ENCODE measurements around the gene NCOA1. TPM values are rescaled to one million over a fixed set of nuclear protein-coding genes. Genes with fewer than 3 reads are reported as not detected.

Gene NCOA1
- total RNA-seq, 1 experiment from 2014 or later: 37.1 TPM

- no peaks in the 10 kb centered on the region for H3K27me3 Mint-ChIP-seq (ENCODE audit: insufficient read depth, unreplicated experiment)
- intact Hi-C loops (cut with micrococcal nuclease; ENCODE audit: unreplicated experiment): loop anchor here (2.0 kb wide), 1 partner anchor 69 kb away; no protein-coding TSS in a partner anchor
Measured at GRCh38 chr2:24722141-24722790, 231.2 kb downstream of the NCOA1 start.

GRCh38 chr2:24723191-24723590 lies 232.1 kb downstream of the NCOA1 start:
- intact Hi-C loops (cut with micrococcal nuclease; ENCODE audit: unreplicated experiment): loop anchor here (2.0 kb wide), 1 partner anchor 68 kb away; no protein-coding TSS in a partner anchor
- Histone ChIP-seq H3K4me1 (peaks cover 11% of the 10 kb centered on the region), H3K4me3 (ENCODE audit: low read depth, low read length) (no peak overlapping the region), H3K9me3 (no peaks in the 10 kb centered on the region), H3K36me3 (ENCODE audit: control insufficient read depth, insufficient read depth, low read length) (no peaks in the 10 kb centered on the region), H3K27me3 (replicated peaks; ENCODE audit: control insufficient read depth, insufficient read depth, low read length) (no peaks in the 10 kb centered on the region)
- no peaks in the 10 kb centered on the region for H3K9me3 Mint-ChIP-seq (ENCODE audit: unreplicated experiment)
- peaks cover 11% of the 10 kb centered on the region for H3K36me3 Mint-ChIP-seq (ENCODE audit: insufficient read depth, unreplicated experiment)
- no peak for DNase-seq
- POLR2A ChIA-PET: no interaction called here
- H3K27ac Mint-ChIP-seq (ENCODE audit: unreplicated experiment): no peak overlapping the region
- TF ChIP-seq CTCF (IDR thresholded peaks at IDR 0.05; ENCODE audit: insufficient read depth in 1 of 2, low read depth in 1 of 2, low read length in 1 of 2, severe bottlenecking in 1 of 2, unreplicated experiment in 1 of 2): no peak
- H3K4me3 Mint-ChIP-seq (ENCODE audit: unreplicated experiment): no peak overlapping the region
- BruUV-seq (replicated peaks): no TSS peak
- CTCF ChIA-PET: no interaction called here
- H3K27me3 Mint-ChIP-seq (ENCODE audit: insufficient read depth, unreplicated experiment): no peaks in the 10 kb centered on the region
- H3K4me1 Mint-ChIP-seq (ENCODE audit: low read depth, unreplicated experiment): peaks cover 14% of the 10 kb centered on the region

More at GRCh38 chr2:24722141-24722790, 231.2 kb downstream of the NCOA1 start:
- Mint-ChIP-seq H3K36me3 (ENCODE audit: insufficient read depth, unreplicated experiment) (peaks cover 20% of the 10 kb centered on the region), H3K4me3 (ENCODE audit: unreplicated experiment) (no peak overlapping the region), H3K27ac (ENCODE audit: unreplicated experiment) (peak overlapping the region; percentile 67), H3K4me1 (ENCODE audit: low read depth, unreplicated experiment) (peaks cover 14% of the 10 kb centered on the region), H3K9me3 (ENCODE audit: unreplicated experiment) (no peaks in the 10 kb centered on the region)
- no peak for TF ChIP-seq CTCF (IDR thresholded peaks at IDR 0.05; ENCODE audit: insufficient read depth in 1 of 2, low read depth in 1 of 2, low read length in 1 of 2, severe bottlenecking in 1 of 2, unreplicated experiment in 1 of 2)
- Histone ChIP-seq H3K36me3 (ENCODE audit: control insufficient read depth, insufficient read depth, low read length) (no peaks in the 10 kb centered on the region), H3K27me3 (replicated peaks; ENCODE audit: control insufficient read depth, insufficient read depth, low read length) (no peaks in the 10 kb centered on the region), H3K4me3 (ENCODE audit: low read depth, low read length) (no peak overlapping the region), H3K4me1 (peaks cover 11% of the 10 kb centered on the region), H3K9me3 (no peaks in the 10 kb centered on the region)
- no peak for DNase-seq
- CTCF ChIA-PET: no interaction called here
- BruUV-seq (replicated peaks): no TSS peak
- POLR2A ChIA-PET: no interaction called here

- Mint-ChIP-seq H3K4me3 (ENCODE audit: unreplicated experiment) (no peak overlapping the region), H3K27me3 (ENCODE audit: insufficient read depth, unreplicated experiment) (no peaks in the 10 kb centered on the region), H3K4me1 (ENCODE audit: low read depth, unreplicated experiment) (peaks cover 14% of the 10 kb centered on the region), H3K36me3 (ENCODE audit: insufficient read depth, unreplicated experiment) (peaks cover 8% of the 10 kb centered on the region), H3K27ac (ENCODE audit: unreplicated experiment) (no peak overlapping the region), H3K9me3 (ENCODE audit: unreplicated experiment) (no peaks in the 10 kb centered on the region)
- DNase-seq: no peak
- H3K36me3 ChIP-seq (ENCODE audit: control insufficient read depth, insufficient read depth, low read length): no peaks in the 10 kb centered on the region
- H3K27me3 ChIP-seq (replicated peaks; ENCODE audit: control insufficient read depth, insufficient read depth, low read length): no peaks in the 10 kb centered on the region
- CTCF ChIA-PET: no interaction called here
- no peak overlapping the region for H3K4me3 ChIP-seq (ENCODE audit: low read depth, low read length)
- POLR2A ChIA-PET: no interaction called here
- BruUV-seq (replicated peaks): no TSS peak
- H3K9me3 ChIP-seq: no peaks in the 10 kb centered on the region
- peaks cover 11% of the 10 kb centered on the region for H3K4me1 ChIP-seq
- no peak for TF ChIP-seq CTCF (IDR thresholded peaks at IDR 0.05; ENCODE audit: insufficient read depth in 1 of 2, low read depth in 1 of 2, low read length in 1 of 2, severe bottlenecking in 1 of 2, unreplicated experiment in 1 of 2)
- intact Hi-C loops (cut with micrococcal nuclease; ENCODE audit: unreplicated experiment): loop anchor here (2.0 kb wide), 1 partner anchor 67 kb away; no protein-coding TSS in a partner anchor
Measured at GRCh38 chr2:24723665-24724064, 232.6 kb downstream of the NCOA1 start.

Data from Caco-2 (cell line).